A673 (cell line): Measurements from ENCODE around the gene MED12L.

Experiments used
- EZH2 ChIP-seq: fragments of 200-600 bp; sonication (generic); IDR thresholded peaks from 2 replicates; pipeline ENCODE4 v1.6.1; 2017; ENCODE audit warnings: borderline replicate concordance, low read depth, mild to moderate bottlenecking, mixed read lengths, antibody characterized with exemption, low read length; ENCODE audit not compliant: poor library complexity, severe bottlenecking
- TF ChIP-seq, protein P1 (sequence below): fragments of 300-800, 200-600 bp; sonication (generic); conservative IDR thresholded peaks from 2 replicates; pipeline ENCODE4 v1.5.1; 2017; ENCODE audit warnings: low read depth, mild to moderate bottlenecking, antibody characterized with exemption, low read length, moderate library complexity, mixed read lengths

DNA sequence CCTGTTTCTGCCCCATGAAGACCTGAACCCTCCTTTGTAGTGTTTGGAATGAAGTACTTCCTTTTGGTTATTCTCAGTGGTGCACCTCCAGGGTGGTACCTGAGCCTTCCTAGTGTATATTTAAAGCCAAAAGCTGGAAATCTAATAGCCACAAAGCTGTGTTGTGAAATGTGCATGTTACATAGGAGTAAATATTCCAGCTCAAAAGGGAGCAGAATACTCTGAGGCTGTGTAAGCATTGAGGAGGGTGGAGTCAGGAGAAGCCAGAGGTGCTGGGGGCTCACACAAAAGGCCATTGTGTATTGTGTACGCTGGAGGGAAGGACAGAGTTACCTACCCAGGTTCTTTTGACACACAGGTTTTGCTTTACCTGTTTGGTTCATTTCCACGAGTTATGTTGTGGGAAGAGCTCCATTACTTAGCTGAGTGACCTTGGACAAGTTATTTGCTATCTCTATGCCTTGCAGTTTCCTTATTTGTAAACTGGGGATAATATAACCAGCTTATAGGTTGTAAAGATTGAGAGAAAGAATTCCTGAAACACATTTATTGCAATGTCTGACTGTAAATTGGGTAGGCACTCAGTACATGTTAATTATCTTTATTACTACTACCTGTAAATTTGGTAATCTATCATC is 92.9 kb downstream of the MED12L start:
- TF ChIP-seq, protein P1, sequence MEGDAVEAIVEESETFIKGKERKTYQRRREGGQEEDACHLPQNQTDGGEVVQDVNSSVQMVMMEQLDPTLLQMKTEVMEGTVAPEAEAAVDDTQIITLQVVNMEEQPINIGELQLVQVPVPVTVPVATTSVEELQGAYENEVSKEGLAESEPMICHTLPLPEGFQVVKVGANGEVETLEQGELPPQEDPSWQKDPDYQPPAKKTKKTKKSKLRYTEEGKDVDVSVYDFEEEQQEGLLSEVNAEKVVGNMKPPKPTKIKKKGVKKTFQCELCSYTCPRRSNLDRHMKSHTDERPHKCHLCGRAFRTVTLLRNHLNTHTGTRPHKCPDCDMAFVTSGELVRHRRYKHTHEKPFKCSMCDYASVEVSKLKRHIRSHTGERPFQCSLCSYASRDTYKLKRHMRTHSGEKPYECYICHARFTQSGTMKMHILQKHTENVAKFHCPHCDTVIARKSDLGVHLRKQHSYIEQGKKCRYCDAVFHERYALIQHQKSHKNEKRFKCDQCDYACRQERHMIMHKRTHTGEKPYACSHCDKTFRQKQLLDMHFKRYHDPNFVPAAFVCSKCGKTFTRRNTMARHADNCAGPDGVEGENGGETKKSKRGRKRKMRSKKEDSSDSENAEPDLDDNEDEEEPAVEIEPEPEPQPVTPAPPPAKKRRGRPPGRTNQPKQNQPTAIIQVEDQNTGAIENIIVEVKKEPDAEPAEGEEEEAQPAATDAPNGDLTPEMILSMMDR = no peak
- TF ChIP-seq EZH2 = no peak
